ENCODE data around the gene CRTC3.

CRTC3 gene, protein sequence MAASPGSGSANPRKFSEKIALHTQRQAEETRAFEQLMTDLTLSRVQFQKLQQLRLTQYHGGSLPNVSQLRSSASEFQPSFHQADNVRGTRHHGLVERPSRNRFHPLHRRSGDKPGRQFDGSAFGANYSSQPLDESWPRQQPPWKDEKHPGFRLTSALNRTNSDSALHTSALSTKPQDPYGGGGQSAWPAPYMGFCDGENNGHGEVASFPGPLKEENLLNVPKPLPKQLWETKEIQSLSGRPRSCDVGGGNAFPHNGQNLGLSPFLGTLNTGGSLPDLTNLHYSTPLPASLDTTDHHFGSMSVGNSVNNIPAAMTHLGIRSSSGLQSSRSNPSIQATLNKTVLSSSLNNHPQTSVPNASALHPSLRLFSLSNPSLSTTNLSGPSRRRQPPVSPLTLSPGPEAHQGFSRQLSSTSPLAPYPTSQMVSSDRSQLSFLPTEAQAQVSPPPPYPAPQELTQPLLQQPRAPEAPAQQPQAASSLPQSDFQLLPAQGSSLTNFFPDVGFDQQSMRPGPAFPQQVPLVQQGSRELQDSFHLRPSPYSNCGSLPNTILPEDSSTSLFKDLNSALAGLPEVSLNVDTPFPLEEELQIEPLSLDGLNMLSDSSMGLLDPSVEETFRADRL

DNA sequence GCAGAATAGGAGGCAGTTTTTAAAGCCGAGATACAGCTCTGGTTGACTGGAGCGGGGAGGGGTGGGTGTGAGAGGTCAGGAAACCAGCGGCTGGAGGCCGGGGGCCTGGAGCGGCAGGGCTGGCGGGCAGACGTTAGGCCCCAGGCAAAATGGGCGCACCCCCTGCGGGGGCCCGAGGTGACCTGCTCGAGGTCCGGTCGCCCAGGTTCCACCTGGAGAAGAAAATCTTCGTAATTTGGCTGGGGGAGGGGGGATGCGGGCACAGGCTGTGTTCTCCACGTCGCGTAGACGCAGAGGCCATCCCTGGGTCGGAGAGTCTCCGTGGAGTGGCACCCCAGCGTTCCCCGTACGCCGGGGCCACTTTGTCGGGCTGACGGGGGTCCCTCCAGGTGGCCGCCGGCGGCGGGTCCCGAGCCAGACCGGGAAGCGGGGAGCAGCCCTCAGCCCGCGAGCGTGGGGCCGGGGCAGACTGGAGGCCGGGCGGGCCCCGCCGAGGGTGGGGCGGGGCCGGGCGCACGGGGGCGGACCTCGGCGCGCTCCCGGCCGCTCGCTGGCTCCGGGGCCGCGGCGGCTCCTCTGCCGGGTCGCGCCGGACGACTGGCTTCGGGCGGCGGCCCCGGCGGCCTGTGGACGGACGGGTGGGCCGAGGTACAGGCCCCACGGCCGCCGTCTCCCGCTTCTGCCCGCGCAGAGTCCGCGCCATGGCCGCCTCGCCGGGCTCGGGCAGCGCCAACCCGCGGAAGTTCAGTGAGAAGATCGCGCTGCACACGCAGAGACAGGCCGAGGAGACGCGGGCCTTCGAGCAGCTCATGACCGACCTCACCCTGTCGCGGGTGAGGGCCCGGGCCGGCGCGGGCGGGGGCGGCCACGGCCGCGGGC is at the start of gene CRTC3:
Gene CRTC3 (plus strand): TSS at position 553 of the 879 bp plus-strand sequence. CDS start 149 bp downstream, at position 702.
- peak; percentile 92 for DNase-seq (ENCODE audit: low spot score)
- TF ChIP-seq, protein P1, sequence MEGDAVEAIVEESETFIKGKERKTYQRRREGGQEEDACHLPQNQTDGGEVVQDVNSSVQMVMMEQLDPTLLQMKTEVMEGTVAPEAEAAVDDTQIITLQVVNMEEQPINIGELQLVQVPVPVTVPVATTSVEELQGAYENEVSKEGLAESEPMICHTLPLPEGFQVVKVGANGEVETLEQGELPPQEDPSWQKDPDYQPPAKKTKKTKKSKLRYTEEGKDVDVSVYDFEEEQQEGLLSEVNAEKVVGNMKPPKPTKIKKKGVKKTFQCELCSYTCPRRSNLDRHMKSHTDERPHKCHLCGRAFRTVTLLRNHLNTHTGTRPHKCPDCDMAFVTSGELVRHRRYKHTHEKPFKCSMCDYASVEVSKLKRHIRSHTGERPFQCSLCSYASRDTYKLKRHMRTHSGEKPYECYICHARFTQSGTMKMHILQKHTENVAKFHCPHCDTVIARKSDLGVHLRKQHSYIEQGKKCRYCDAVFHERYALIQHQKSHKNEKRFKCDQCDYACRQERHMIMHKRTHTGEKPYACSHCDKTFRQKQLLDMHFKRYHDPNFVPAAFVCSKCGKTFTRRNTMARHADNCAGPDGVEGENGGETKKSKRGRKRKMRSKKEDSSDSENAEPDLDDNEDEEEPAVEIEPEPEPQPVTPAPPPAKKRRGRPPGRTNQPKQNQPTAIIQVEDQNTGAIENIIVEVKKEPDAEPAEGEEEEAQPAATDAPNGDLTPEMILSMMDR (IDR thresholded peaks at IDR 0.05; ENCODE audit: borderline replicate concordance, control extremely low read depth, extremely low read depth, insufficient read depth, missing control alignments): peak; percentile 29
- in situ Hi-C loops (cut with MboI; ENCODE audit: low sequenced_read_pairs, unreplicated experiment): no loop called here

- DNase-seq (ENCODE audit: low spot score): no peak
- TF ChIP-seq, protein P1 (IDR thresholded peaks at IDR 0.05; ENCODE audit: borderline replicate concordance, control extremely low read depth, extremely low read depth, insufficient read depth, missing control alignments): no peak
- in situ Hi-C loops (cut with MboI; ENCODE audit: low sequenced_read_pairs, unreplicated experiment): loop anchor here (10.0 to 25.0 kb wide), 2 partner anchors 156 to 406 kb away; partner anchors contain the start of gene FES
These were observed 48.7 kb upstream of the CRTC3 start for GRCh38 chr15:90481023-90481422.

GRCh38 chr15:90482124-90483011 is 47.4 kb upstream of the CRTC3 start:
- in situ Hi-C loops (cut with MboI; ENCODE audit: low sequenced_read_pairs, unreplicated experiment): loop anchor here (10.0 to 25.0 kb wide), 2 partner anchors 158 to 405 kb away; partner anchors contain the start of gene FES
- TF ChIP-seq, protein P1 (IDR thresholded peaks at IDR 0.05; ENCODE audit: borderline replicate concordance, control extremely low read depth, extremely low read depth, insufficient read depth, missing control alignments): peak; percentile 60
- peak; percentile 45 for DNase-seq (ENCODE audit: low spot score)

GRCh38 chr15:90483012-90483307 is 46.8 kb upstream of the CRTC3 start:
- in situ Hi-C loops (cut with MboI; ENCODE audit: low sequenced_read_pairs, unreplicated experiment): loop anchor here (10.0 to 25.0 kb wide), 2 partner anchors 158 to 404 kb away; partner anchors contain the start of gene FES
- TF ChIP-seq, protein P1 (IDR thresholded peaks at IDR 0.05; ENCODE audit: borderline replicate concordance, control extremely low read depth, extremely low read depth, insufficient read depth, missing control alignments): no peak

DNA sequence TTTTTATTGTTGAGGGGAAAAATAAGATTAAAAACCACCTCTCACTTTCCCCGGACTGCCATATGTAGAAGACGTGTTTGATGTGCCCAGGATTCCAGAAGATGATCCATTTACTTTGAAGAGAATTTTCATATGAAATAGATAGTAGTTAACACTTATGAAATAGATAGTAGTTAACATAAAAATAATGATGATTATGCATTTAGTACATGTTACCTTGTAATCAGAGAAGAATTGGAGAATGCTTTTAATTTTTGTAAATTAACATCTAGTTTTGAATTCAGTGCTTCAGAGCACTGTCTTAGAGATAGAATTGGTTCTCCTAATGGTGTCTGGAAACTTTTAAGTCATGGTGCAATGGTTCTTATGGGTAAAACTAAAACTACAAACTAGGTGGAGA is 46.1 kb upstream of the CRTC3 start:
- TF ChIP-seq, protein P1 (IDR thresholded peaks at IDR 0.05; ENCODE audit: borderline replicate concordance, control extremely low read depth, extremely low read depth, insufficient read depth, missing control alignments): no peak
- in situ Hi-C loops (cut with MboI; ENCODE audit: low sequenced_read_pairs, unreplicated experiment): loop anchor here (10.0 to 25.0 kb wide), 2 partner anchors 159 to 404 kb away; partner anchors contain the start of gene FES
- DNase-seq (ENCODE audit: low spot score): no peak

More at GRCh38 chr15:90483012-90483307, 46.8 kb upstream of the CRTC3 start:
- DNase-seq (ENCODE audit: low spot score): no peak
